ENCODE measurements around the gene RSPH3. TPM values are rescaled to one million over a fixed set of nuclear protein-coding genes. Genes with fewer than 3 reads are reported as not detected.

The RSPH3 gene
- polyA plus RNA-seq, 1 experiment = 2.3 TPM

GRCh38 chr6:159043947-159044346, 43.9 kb upstream of the RSPH3 start:
- Histone ChIP-seq H3K27me3 (ENCODE audit: control insufficient read depth, insufficient read depth, low read length) (peaks cover 6% of the 10 kb centered on the region), H3K4me3 (ENCODE audit: low read depth, low read length) (no peak overlapping the region), H3K36me3 (ENCODE audit: control insufficient read depth, insufficient read depth, low read length) (no peaks in the 10 kb centered on the region)
- ChIA-PET CTCF (interaction anchor here (0.6 to 4.4 kb wide), 8 partner anchors 9 to 90 kb away, joined by 3 to 33 read pairs (median 8); partner anchors contain the start of gene RSPH3), POLR2A (no interaction called here)
- TF ChIP-seq CTCF (IDR thresholded peaks at IDR 0.05; ENCODE audit: insufficient read depth, low read depth, low read length) = no peak
- no peak for DNase-seq (ENCODE audit: low read depth)

DNA sequence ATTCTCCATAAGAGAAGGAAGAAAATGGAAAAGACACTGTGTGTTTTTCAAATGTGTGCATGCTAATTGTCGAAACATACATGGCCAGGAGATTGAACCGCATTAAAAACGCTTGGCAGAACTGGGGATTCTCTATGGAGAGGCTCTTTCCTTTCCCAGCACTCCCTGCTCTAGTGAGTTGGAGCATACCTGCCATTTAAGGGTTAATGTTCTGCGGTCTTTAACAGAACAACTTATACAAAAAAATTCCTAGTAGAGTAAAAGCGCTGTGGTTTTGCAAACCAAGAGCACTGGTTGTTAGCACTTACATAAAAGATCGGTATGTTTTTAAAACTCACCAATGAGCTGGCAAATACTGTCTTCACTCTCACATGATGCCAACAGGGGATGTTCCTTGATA, 43.2 kb upstream of the RSPH3 start:
- POLR2A ChIA-PET = no interaction called here
- CTCF ChIA-PET = interaction anchor here (1.0 to 4.4 kb wide), 21 partner anchors 10 to 135 kb away, joined by 3 to 42 read pairs (median 8); no protein-coding TSS in a partner anchor
- Histone ChIP-seq H3K4me3 (ENCODE audit: low read depth, low read length) (no peak overlapping the region), H3K27me3 (ENCODE audit: control insufficient read depth, insufficient read depth, low read length) (peaks cover 6% of the 10 kb centered on the region), H3K36me3 (ENCODE audit: control insufficient read depth, insufficient read depth, low read length) (no peaks in the 10 kb centered on the region)
- DNase-seq (ENCODE audit: low read depth) = no peak
- no peak for TF ChIP-seq CTCF (IDR thresholded peaks at IDR 0.05; ENCODE audit: insufficient read depth, low read depth, low read length)

- TF ChIP-seq CTCF (IDR thresholded peaks at IDR 0.05; ENCODE audit: insufficient read depth, low read depth, low read length) = no peak
- Histone ChIP-seq H3K36me3 (ENCODE audit: control insufficient read depth, insufficient read depth, low read length) (no peaks in the 10 kb centered on the region), H3K27me3 (ENCODE audit: control insufficient read depth, insufficient read depth, low read length) (peaks cover 7% of the 10 kb centered on the region), H3K4me3 (ENCODE audit: low read depth, low read length) (no peak overlapping the region)
- ChIA-PET POLR2A (no interaction called here), CTCF (interaction anchor here (1.0 to 4.4 kb wide), 20 partner anchors 10 to 135 kb away, joined by 3 to 42 read pairs (median 7); no protein-coding TSS in a partner anchor)
- no peak for DNase-seq (ENCODE audit: low read depth)
Measured at GRCh38 chr6:159042826-159043181, 42.8 kb upstream of the RSPH3 start.

GRCh38 chr6:159042003-159042825, 42.2 kb upstream of the RSPH3 start:
- Histone ChIP-seq H3K27me3 (ENCODE audit: control insufficient read depth, insufficient read depth, low read length) (peaks cover 9% of the 10 kb centered on the region), H3K36me3 (ENCODE audit: control insufficient read depth, insufficient read depth, low read length) (no peaks in the 10 kb centered on the region), H3K4me3 (ENCODE audit: low read depth, low read length) (no peak overlapping the region)
- TF ChIP-seq CTCF (IDR thresholded peaks at IDR 0.05; ENCODE audit: insufficient read depth, low read depth, low read length) = peak; percentile 94
- no peak for DNase-seq (ENCODE audit: low read depth)
- POLR2A ChIA-PET = no interaction called here
- CTCF ChIA-PET = interaction anchor here (0.7 to 4.4 kb wide), 28 partner anchors 9 to 136 kb away, joined by 3 to 42 read pairs (median 4); no protein-coding TSS in a partner anchor

GRCh38 chr6:159041181-159041580, 41.2 kb upstream of the RSPH3 start:
- TF ChIP-seq CTCF (IDR thresholded peaks at IDR 0.05; ENCODE audit: insufficient read depth, low read depth, low read length) = no peak
- H3K4me3 ChIP-seq (ENCODE audit: low read depth, low read length) = no peak overlapping the region
- ChIA-PET POLR2A (no interaction called here), CTCF (interaction anchor here (0.7 to 4.4 kb wide), 16 partner anchors 10 to 94 kb away, joined by 3 to 42 read pairs (median 8); no protein-coding TSS in a partner anchor)
- H3K36me3 ChIP-seq (ENCODE audit: control insufficient read depth, insufficient read depth, low read length) = no peaks in the 10 kb centered on the region
- H3K27me3 ChIP-seq (ENCODE audit: control insufficient read depth, insufficient read depth, low read length) = peaks cover 8% of the 10 kb centered on the region
- no peak for DNase-seq (ENCODE audit: low read depth)

Data from BJ (cell line).